Midbrain (tissue), 1 donor: ENCODE measurements around the gene ACE.
"Not testable (repeated sequence)": the region's sequence is repeated elsewhere in the genome, so short reads cannot be mapped to it uniquely, and the experiment has no call there.

Experiments
- DNase-seq: peaks from one replicate; lab custom pipeline; 2025; lab: John Stamatoyannopoulos, UW

Gene ACE

GRCh38 chr17:63444457-63444856 is 32.4 kb upstream of the ACE start:
- no peak for DNase-seq

- DNase-seq, result no peak
Measured at GRCh38 chr17:63445065-63445464, 31.8 kb upstream of the ACE start.

GRCh38 chr17:63445571-63445953 is 31.3 kb upstream of the ACE start:
- DNase-seq, result no peak

- DNase-seq, result peak; percentile 9
Measured at GRCh38 chr17:63445954-63446752, 30.7 kb upstream of the ACE start, which contains the start of gene CYB561. Gene CYB561, minus strand, starts transcription at chr17:63446306. Its CDS starts 8,759 bp downstream, at chr17:63437547.

DNA sequence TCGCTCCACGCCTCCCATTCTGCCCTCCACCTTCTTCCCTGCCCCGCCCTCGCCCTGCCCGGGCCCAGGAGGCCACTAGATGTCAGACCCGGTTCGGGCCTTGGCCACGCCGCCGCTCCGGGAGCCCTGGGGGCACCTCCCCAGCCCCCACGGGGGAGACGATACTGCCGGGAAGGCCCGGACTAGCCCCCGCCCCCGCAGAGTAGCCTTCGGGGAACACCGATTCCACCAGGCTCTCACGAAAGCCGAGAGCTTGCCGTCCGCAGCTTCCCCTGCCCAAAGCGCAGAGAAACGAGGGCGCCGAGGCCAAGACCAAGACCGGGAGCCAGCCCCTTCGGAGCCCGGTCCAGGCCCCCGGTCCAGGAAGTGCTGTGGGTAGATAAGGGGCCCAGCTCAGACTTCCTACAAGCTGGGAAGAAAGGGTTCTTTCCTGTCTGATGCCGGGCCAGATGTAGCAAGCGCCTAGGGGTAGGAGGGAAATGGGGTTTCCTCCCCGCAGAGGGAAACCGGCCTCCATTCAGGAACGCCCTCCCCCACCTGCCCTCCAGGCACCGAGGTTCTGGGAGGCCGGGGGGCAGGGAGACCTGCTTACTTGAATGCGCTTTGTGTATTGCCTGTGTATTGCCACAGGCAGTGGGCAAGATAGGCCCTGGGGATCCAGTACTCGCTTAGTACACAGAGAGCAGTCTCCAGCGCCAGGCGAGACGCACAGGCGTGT is 29.9 kb upstream of the ACE start:
- DNase-seq, result no peak

DNA sequence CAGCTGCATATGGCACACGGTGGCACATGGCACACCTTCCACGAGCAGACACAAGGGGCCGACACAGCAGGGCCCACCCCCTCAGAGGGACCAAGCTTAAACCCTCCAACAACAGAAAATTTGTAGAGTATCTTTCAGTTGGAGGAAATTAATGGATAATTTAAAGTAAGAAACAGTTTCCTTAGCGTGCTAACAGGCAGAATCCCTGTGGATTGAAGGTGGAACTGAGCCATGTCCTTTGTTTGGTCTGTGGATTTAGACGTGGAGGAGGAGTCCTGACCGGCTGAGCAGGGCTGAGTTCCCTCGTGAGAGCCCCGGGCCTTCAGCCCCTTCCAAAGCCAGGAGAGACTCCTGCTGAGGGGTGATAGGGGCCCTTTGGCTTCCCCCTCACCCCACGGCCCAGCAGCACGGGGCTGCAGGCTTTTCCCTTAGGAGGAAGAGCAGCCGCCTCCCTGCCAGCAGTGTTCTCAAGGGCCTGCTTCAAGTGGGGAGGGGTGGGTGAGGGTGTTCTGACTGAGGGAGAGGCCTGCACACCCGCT is 29.3 kb upstream of the ACE start:
- no peak for DNase-seq

GRCh38 chr17:63448655-63449054 is 28.2 kb upstream of the ACE start:
- DNase-seq, result no peak

DNA sequence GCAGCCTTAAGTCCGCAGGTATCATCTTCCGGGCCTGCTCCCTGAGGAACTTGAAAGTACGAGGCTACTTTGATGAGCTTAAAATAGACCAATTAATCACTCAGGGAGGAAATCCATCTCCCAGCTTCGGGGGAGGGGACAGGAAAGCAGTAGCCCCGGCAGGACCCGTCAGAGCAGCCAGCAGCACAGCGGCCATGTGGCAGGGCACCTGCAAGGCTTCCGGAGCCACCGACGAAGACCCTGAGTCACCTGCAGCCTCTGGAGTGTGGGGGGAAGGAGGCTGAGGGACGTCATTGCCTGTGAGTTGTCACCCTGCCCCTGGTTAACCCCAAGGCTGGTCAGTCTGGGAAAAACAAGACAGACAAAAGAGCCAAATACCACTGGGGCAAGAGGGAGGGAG is 26.3 kb upstream of the ACE start:
- no peak for DNase-seq

- no peak for DNase-seq
Measured at GRCh38 chr17:63451150-63451549, 25.7 kb upstream of the ACE start.

DNA sequence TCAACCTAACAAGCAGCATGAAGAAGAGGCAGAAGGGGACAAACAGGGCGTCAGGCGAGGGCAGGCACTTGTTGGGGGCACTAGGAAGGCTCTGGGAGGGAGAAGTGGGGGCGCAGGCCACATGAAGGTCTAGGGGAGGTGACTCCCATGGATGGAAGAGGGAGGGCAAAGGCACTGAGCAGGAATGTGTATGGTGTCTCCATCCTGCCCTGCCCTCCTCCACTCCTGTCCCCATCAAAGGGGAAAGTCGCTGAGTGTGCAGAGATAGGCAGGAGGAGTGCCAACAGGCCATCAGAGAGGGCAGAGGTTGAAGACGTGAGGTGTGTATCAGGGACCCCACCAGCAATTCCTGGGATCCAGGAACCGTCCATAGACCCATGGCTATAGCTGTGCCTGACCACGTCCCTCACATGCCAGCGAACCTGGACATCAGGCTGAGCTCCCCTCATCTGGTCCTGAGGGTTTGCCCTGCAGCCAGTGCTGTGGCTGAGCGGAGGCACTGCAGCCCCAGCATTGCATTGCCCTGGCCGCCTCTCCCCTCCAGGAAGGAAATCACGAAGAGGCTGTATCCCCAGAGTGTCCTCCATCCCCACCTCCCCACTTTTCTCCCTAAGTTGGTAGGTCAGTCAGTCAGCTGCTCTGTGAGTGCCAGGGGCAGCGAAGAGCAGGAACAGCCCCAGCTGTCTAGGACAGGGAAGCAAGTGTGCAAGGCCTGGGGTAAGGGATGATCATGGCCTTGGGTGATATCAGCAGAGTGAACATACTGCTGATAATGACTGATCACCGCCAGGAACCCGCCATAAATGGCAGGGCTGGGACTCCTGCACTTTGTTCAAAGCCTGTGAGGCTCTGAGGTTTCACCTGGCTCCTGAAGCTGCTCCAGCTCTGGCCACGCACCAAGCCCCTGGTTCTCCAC is 24.6 kb upstream of the ACE start:
- DNase-seq, result no peak

DNA sequence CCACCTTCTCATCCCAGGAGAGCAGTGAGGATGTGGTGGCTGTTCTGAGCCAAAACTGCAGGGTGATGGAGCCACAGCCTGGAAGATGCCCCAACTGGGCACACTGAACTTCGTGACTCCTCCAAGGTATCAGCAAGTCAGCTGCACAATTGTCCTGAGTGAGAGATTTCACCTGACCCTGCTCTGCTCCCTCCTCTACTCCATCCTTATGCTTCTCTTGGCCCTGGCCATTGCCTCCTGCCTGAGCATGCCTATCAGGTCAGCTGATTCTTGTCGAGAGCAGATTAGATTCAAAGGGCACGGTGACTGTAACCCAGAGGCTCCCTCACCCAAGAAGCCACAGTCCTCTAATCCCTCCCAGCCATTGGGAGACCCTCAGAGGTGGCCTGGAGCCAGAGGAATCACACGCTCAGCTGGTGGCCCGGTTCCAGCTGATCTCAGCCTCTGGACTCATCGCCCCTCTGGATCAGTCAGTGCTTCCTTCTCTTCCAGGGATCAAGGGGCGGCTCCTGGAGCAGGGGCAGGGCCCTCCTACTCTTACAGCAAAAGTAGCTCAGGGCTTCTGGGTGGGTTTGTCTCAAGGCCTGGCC is 23.8 kb upstream of the ACE start:
- DNase-seq, result no peak

GRCh38 chr17:63454357-63454756 is 22.5 kb upstream of the ACE start:
- not testable (repeated sequence) for DNase-seq

GRCh38 chr17:63454915-63455314 is 21.9 kb upstream of the ACE start:
- DNase-seq, result no peak

DNA sequence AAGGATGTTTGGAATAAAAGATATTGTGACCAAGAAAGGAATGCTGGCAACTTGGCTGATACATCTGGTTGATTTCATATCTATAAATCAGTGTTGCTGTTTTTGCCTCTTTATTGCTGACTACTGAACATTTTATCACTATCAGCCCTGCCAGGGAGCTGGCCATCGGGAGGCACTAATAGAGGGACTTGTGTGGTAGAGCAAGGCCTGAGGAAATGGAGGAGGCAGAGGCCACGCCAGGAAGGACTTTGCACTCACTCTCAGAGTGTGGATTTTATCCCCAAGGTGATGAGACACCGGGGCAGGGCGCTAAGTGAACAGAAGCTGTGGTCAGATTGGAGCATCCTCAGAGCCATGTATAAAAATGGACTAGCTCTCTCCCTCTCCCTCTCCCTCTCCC is 21.4 kb upstream of the ACE start:
- DNase-seq, result no peak

- no peak for DNase-seq
Measured at GRCh38 chr17:63458478-63458877, 18.4 kb upstream of the ACE start.

- no peak for DNase-seq
Measured at GRCh38 chr17:63460018-63460417, 16.8 kb upstream of the ACE start.

GRCh38 chr17:63463771-63464170 is 13.1 kb upstream of the ACE start:
- no peak for DNase-seq

GRCh38 chr17:63464691-63465236 is 12.1 kb upstream of the ACE start:
- DNase-seq, result no peak

DNA sequence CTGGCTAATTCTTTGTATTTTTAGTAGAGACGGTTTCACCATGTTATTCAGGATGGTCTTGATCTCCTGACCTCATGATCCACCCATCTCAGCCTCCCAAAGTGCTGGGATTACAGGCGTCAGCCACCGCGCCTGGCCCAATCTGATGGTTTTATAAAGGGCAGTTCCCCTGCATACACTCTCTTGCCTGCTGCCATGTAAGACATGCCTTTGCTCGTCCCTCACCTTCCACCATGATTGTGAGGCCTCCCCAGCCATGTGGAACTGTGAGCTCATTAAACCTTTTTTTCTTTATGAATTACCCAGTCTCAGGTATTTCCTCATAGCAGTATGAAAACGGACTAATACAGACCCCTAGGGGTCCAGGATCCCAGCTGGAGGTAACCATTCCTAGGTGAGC is 8.8 kb upstream of the ACE start:
- DNase-seq, result not testable (repeated sequence)

DNA sequence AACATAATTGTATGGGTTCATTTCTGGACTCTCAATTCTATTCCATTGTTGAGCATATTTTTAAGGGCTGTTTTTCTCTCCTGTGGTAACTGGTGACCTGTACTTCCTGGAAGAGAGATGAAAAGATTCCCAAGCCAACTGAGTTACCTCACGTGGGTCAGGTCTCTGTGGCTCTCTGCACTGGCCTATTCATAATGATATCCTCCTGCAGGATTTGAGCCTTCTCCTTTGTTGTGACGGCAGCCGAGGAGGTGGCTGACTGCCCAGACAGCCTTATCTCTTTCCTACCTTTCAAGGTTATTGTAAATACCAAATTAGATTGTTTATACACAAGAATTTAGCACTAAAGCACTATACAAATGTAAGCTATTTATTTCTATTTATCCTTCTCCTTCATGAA is 2.7 kb upstream of the ACE start:
- no peak for DNase-seq
